Stimulated activated CD4-positive, alpha-beta T cell treated with anti-CD3 and anti-CD28 coated beads, Interleukin-1b, Interleukin-23, amount 100 ng/mL, for 1 hour (primary cell): ENCODE data around the gene TM7SF2.
A peak's percentile ranks its signal among the peaks of the same experiment; 100 is the strongest.

Experiments
- DNase-seq, 2 donors: peaks; one replicate each; pipeline ENCODE4 v3.0.0-alpha.2; 2020; ENCODE audit warnings: low read depth in 2 of 2

TM7SF2 gene

GRCh38 chr11:65111744-65112545 is at the start of gene TM7SF2:
Gene TM7SF2, plus strand, starts transcription at chr11:65111872. Its CDS starts 144 bp downstream, at chr11:65112016.
- peak; percentile 84 to 90 for DNase-seq

- DNase-seq, result no peak
Observed at GRCh38 chr11:65063532-65063931, 48.1 kb upstream of the TM7SF2 start.

- no peak for DNase-seq
Observed at GRCh38 chr11:65064847-65065240, 46.8 kb upstream of the TM7SF2 start.

GRCh38 chr11:65065851-65066250 is 45.8 kb upstream of the TM7SF2 start:
- DNase-seq, result no peak

GRCh38 chr11:65066315-65066714 is 45.4 kb upstream of the TM7SF2 start:
- DNase-seq, result no peak

GRCh38 chr11:65066805-65067291 is 44.8 kb upstream of the TM7SF2 start:
- DNase-seq, result no peak

- DNase-seq, result no peak
Observed at GRCh38 chr11:65067446-65067845, 44.2 kb upstream of the TM7SF2 start.

GRCh38 chr11:65069217-65069616 is 42.5 kb upstream of the TM7SF2 start:
- DNase-seq, result no peak

GRCh38 chr11:65071907-65072630 is 39.6 kb upstream of the TM7SF2 start:
- no peak for DNase-seq

GRCh38 chr11:65072631-65072966 is 39.1 kb upstream of the TM7SF2 start:
- DNase-seq, result no peak

- no peak for DNase-seq
Observed at GRCh38 chr11:65077451-65077850, 34.2 kb upstream of the TM7SF2 start.

GRCh38 chr11:65078151-65078550 is 33.5 kb upstream of the TM7SF2 start:
- DNase-seq, result peak; percentile 44 to 47

- no peak for DNase-seq
Observed at GRCh38 chr11:65078786-65079342, 32.8 kb upstream of the TM7SF2 start.

GRCh38 chr11:65083134-65083833 is 28.4 kb upstream of the TM7SF2 start:
- DNase-seq, result no peak

GRCh38 chr11:65083834-65084597 is 27.7 kb upstream of the TM7SF2 start, which contains the start of the genes CDCA5 and ZFPL1:
Gene CDCA5, minus strand, starts transcription at chr11:65084040. Its CDS starts 62 bp downstream, at chr11:65083978.
Gene ZFPL1, plus strand, starts transcription at chr11:65084222. Its CDS starts 477 bp downstream, at chr11:65084699.
- DNase-seq, result peak; percentile 88 to 89

- DNase-seq, result no peak
Observed at GRCh38 chr11:65084598-65085375, 26.9 kb upstream of the TM7SF2 start.

- no peak for DNase-seq
Observed at GRCh38 chr11:65085446-65085845, 26.2 kb upstream of the TM7SF2 start.

- DNase-seq, result no peak
Observed at GRCh38 chr11:65086809-65087208, 24.9 kb upstream of the TM7SF2 start.

- no peak for DNase-seq
Observed at GRCh38 chr11:65087216-65087615, 24.5 kb upstream of the TM7SF2 start.

- DNase-seq, result no peak
Observed at GRCh38 chr11:65087827-65088226, 23.8 kb upstream of the TM7SF2 start.
